Keratinocyte (primary cell): Measurements from ENCODE around the gene SLF2. TPM values are rescaled to one million over a fixed set of nuclear protein-coding genes. Genes with fewer than 3 reads are reported as not detected.

Experiments
- DNase-seq: peaks from one replicate; pipeline ENCODE4 v3.0.0-alpha.2; 2011; ENCODE audit warnings: low read depth, missing footprints, low spot score
- FAIRE-seq: peaks from 2 replicates; lab custom pipeline; 2011; peaks lifted over from hg19 to GRCh38; lab: Jason Lieb, UNC
- H2AFZ ChIP-seq: 2 replicates; pipeline ENCODE4 v1.6.0; 2012; ENCODE audit warnings: low read length, control low read depth, inconsistent platforms; ENCODE audit not compliant: control insufficient read depth
- H3K27ac ChIP-seq: 2 replicates; pipeline ENCODE4 v1.5.1; 2011; ENCODE audit warnings: low read length; ENCODE audit not compliant: control insufficient read depth, insufficient read depth
- H3K27me3 ChIP-seq: 3 replicates; pipeline ENCODE4 v1.6.0; 2011; ENCODE audit warnings: low read length; ENCODE audit not compliant: control insufficient read depth, insufficient read depth; ENCODE audit errors: extremely low read depth
- H3K36me3 ChIP-seq, 2 experiments: 2 replicates in 1 of 2; 3 replicates in 1 of 2; pipeline ENCODE4 v1.5.1; 2011; ENCODE audit warnings: low read length in 2 of 2, mild to moderate bottlenecking in 1 of 2; ENCODE audit not compliant: control insufficient read depth in 2 of 2, insufficient read depth in 2 of 2; ENCODE audit errors: extremely low read depth in 1 of 2
- H3K4me1 ChIP-seq: 3 replicates; pipeline ENCODE4 v1.5.1; 2011; ENCODE audit warnings: low read length; ENCODE audit not compliant: control insufficient read depth, insufficient read depth; ENCODE audit errors: extremely low read depth
- H3K4me2 ChIP-seq: 3 replicates; pipeline ENCODE4 v1.6.0; 2011; ENCODE audit warnings: low read depth, low read length; ENCODE audit not compliant: control insufficient read depth, insufficient read depth; ENCODE audit errors: extremely low read depth
- H3K4me3 ChIP-seq, 3 experiments: fragments of 200-600 bp in 1 of 3; sonication (generic) in 1 of 3; 2 replicates in 2 of 3; 3 replicates in 1 of 3; pipeline ENCODE4 v1.5.1; 2011 to 2016; ENCODE audit warnings: low read length in 3 of 3, mild to moderate bottlenecking in 3 of 3, control low read depth in 2 of 3, inconsistent platforms in 1 of 3, low read depth in 1 of 3, mixed read lengths in 1 of 3, mixed run types in 1 of 3, moderate library complexity in 1 of 3; ENCODE audit not compliant: control insufficient read depth in 2 of 3, insufficient read depth in 2 of 3; ENCODE audit errors: extremely low read depth in 1 of 3
- H3K79me2 ChIP-seq: 2 replicates; pipeline ENCODE4 v1.6.0; 2012; ENCODE audit warnings: low read length; ENCODE audit not compliant: control insufficient read depth, insufficient read depth
- H3K9ac ChIP-seq: 3 replicates; pipeline ENCODE4 v1.6.0; 2011; ENCODE audit warnings: low read length; ENCODE audit not compliant: control insufficient read depth, insufficient read depth; ENCODE audit errors: extremely low read depth
- H3K9me1 ChIP-seq: 3 replicates; pipeline ENCODE4 v1.6.0; 2011; ENCODE audit warnings: low read length; ENCODE audit not compliant: control insufficient read depth, insufficient read depth; ENCODE audit errors: extremely low read depth
- H3K9me3 ChIP-seq: 2 replicates; pipeline ENCODE4 v1.5.1; 2012; ENCODE audit warnings: low read depth, low read length; ENCODE audit not compliant: control insufficient read depth
- H4K20me1 ChIP-seq: 3 replicates; pipeline ENCODE4 v1.6.0; 2011; ENCODE audit warnings: low read length; ENCODE audit not compliant: control insufficient read depth, insufficient read depth; ENCODE audit errors: extremely low read depth
- EZH2 ChIP-seq: IDR thresholded peaks from one replicate; pipeline ENCODE4 v1.6.1; 2012; ENCODE audit warnings: inconsistent platforms, mild to moderate bottlenecking, low read length, moderate library complexity
- dilution Hi-C: fragments of 300-500 bp; cut with MboI; formaldehyde crosslinking; loops from one replicate; pipeline ENCODE4 v1.7.0; 2020; ENCODE audit warnings: low sequenced_read_pairs; ENCODE audit not compliant: extremely low pct_ligation_motif_present
- polyA plus RNA-seq, 5 experiments: library from polyadenylated mRNA; depleted of rRNA in 3 of 5; stranded (reverse) in 3 of 5; stranded (forward) in 1 of 5; unstranded in 1 of 5; fragments of >200 nt; gene quantifications; 1 replicate in 1 of 5; 2 replicates in 3 of 5; 3 replicates in 1 of 5; pipeline versions ENCODE4 v1.2.1 to v1.2.3, GENCODE V29; 2011 to 2012; ENCODE audit warnings: missing spikeins in 2 of 5, low read depth in 1 of 5, low replicate concordance in 1 of 5
- TF ChIP-seq, protein P1 (sequence below), 3 experiments: IDR thresholded peaks in 1 of 3; conservative IDR thresholded peaks in 1 of 3; optimal IDR thresholded peaks in 1 of 3; 2 replicates in 2 of 3; 3 replicates in 1 of 3; pipeline versions ENCODE3 to v1.5.1; 2011; ENCODE audit warnings: low read length in 3 of 3, mild to moderate bottlenecking in 3 of 3, moderate library complexity in 2 of 3, control low read depth in 1 of 3, inconsistent platforms in 1 of 3; ENCODE audit not compliant: insufficient read depth in 2 of 3; ENCODE audit errors: extremely low read depth in 1 of 3

SLF2 gene
- polyA plus RNA-seq, 1 donor (not counting 4 experiments of a cell fraction or from before 2014, with no cell fraction given) = 7.1 TPM

DNA sequence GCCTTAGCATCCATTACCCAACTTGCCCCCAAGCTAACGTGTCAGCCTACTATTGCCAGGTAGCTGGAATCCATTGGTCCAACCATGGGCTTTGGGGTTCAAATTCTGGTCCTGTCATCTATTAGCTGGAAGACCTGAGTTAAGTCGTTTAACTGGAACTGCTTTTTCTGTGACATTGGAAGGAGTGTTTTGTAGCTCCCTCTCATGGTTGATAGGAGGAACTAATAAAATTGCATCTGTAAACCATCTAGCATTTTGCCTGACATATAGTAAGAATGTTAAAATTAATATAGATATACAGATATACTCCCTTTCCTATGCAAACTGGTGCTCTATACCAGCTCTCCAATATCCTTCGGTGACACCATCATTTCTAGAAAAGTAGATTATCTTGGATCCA, 23.8 kb upstream of the SLF2 start:
- no peak overlapping the region for H3K4me2 ChIP-seq
- TF ChIP-seq, protein P1, sequence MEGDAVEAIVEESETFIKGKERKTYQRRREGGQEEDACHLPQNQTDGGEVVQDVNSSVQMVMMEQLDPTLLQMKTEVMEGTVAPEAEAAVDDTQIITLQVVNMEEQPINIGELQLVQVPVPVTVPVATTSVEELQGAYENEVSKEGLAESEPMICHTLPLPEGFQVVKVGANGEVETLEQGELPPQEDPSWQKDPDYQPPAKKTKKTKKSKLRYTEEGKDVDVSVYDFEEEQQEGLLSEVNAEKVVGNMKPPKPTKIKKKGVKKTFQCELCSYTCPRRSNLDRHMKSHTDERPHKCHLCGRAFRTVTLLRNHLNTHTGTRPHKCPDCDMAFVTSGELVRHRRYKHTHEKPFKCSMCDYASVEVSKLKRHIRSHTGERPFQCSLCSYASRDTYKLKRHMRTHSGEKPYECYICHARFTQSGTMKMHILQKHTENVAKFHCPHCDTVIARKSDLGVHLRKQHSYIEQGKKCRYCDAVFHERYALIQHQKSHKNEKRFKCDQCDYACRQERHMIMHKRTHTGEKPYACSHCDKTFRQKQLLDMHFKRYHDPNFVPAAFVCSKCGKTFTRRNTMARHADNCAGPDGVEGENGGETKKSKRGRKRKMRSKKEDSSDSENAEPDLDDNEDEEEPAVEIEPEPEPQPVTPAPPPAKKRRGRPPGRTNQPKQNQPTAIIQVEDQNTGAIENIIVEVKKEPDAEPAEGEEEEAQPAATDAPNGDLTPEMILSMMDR (optimal IDR thresholded peaks at IDR 0.05 in 1 of 3, IDR thresholded peaks at IDR 0.05 in 1 of 3, conservative IDR thresholded peaks at IDR 0.05 in 1 of 3; ENCODE audit: extremely low read depth in 1 of 3, insufficient read depth in 2 of 3, low read length in 3 of 3) = peak in 1 of 3 experiments; percentile 40
- no peak for TF ChIP-seq EZH2
- dilution Hi-C loops = loop anchor here (25.0 kb wide), 1 partner anchor 327 kb away; no protein-coding TSS in a partner anchor
- H2AFZ ChIP-seq = no peak overlapping the region
- H4K20me1 ChIP-seq = no peaks in the 10 kb centered on the region
- no peak overlapping the region for H3K4me3 ChIP-seq
- H3K36me3 ChIP-seq = no peaks in the 10 kb centered on the region
- H3K27me3 ChIP-seq = peaks cover 6% of the 10 kb centered on the region
- no peaks in the 10 kb centered on the region for H3K79me2 ChIP-seq
- H3K9me1 ChIP-seq = no peaks in the 10 kb centered on the region
- DNase-seq = no peak
- H3K9me3 ChIP-seq = no peaks in the 10 kb centered on the region
- peak; percentile 23 for FAIRE-seq
- H3K4me1 ChIP-seq = peaks cover 33% of the 10 kb centered on the region
- H3K27ac ChIP-seq = no peak overlapping the region
- no peak overlapping the region for H3K9ac ChIP-seq

DNA sequence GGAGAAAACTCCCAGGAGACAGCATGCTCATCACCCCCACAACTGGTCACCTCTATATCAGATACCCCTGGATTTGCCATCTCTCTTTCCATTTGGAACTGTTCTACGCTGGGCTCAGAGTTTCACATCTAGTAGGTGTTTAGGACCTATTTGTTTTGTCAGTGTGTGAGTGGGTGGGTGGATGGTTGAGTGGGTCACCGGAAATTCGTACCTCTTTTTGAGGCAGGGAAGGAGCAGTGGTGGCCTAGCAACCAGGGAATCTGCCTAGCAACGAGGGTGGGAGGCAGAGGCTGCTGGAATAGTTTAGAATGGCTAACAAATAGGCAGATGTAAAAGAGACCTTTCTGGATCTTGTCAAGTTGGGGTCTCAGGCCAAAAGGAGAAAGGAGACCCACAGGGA, 23.2 kb upstream of the SLF2 start:
- Histone ChIP-seq H3K9ac (no peak overlapping the region), H3K27ac (no peak overlapping the region), H3K79me2 (no peaks in the 10 kb centered on the region), H3K36me3 (no peaks in the 10 kb centered on the region), H2AFZ (no peak overlapping the region), H3K4me2 (peak overlapping the region; percentile 68), H3K4me3 (no peak overlapping the region), H3K4me1 (peaks cover 33% of the 10 kb centered on the region), H3K27me3 (peaks cover 10% of the 10 kb centered on the region), H4K20me1 (no peaks in the 10 kb centered on the region), H3K9me1 (no peaks in the 10 kb centered on the region), H3K9me3 (no peaks in the 10 kb centered on the region)
- no peak for TF ChIP-seq EZH2
- TF ChIP-seq, protein P1 (optimal IDR thresholded peaks at IDR 0.05 in 1 of 3, IDR thresholded peaks at IDR 0.05 in 1 of 3, conservative IDR thresholded peaks at IDR 0.05 in 1 of 3; ENCODE audit: extremely low read depth in 1 of 3, insufficient read depth in 2 of 3, low read length in 3 of 3) = no peak
- DNase-seq (no peak), FAIRE-seq (no peak)
- dilution Hi-C loops = loop anchor here (25.0 kb wide), 1 partner anchor 327 kb away; no protein-coding TSS in a partner anchor
